ENCODE measurements around the gene COG3.

The COG3 gene

GRCh38 chr13:45446181-45446580 is 18.6 kb upstream of the COG3 start:
- DNase-seq (ENCODE audit: low read depth in 2 of 2) = no peak

DNA sequence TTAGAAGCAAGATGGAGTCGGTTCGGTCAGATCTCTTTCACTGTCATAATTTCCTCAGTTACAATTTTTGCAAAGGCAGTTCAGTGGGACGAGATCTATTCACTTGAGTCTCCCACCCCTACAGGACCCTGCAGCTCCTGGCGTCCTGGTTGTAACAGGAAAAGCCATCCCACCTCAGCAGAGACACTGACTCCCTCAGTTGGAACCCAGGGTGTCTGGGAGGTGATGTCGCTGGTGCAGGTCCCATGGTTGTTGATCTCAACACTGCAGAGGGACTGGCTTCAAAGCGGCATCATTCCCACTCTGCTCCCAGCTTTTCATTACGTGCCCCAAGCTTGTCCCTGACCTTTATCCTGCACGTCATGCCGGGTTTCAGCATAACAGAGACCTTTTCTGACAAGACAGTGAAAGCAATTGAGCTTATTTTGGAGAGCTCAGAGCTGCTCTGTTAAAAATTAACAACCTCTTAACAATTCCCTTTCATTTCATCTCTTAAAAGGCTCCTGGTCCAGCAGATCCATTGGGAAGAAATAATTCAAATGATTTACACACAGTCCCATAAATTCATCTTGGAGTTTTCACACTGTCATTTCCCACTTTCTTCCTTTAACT is 17.6 kb upstream of the COG3 start:
- no peak for DNase-seq (ENCODE audit: low read depth in 2 of 2)

GRCh38 chr13:45448965-45449559 is 15.7 kb upstream of the COG3 start:
- no peak for DNase-seq (ENCODE audit: low read depth in 2 of 2)

DNA sequence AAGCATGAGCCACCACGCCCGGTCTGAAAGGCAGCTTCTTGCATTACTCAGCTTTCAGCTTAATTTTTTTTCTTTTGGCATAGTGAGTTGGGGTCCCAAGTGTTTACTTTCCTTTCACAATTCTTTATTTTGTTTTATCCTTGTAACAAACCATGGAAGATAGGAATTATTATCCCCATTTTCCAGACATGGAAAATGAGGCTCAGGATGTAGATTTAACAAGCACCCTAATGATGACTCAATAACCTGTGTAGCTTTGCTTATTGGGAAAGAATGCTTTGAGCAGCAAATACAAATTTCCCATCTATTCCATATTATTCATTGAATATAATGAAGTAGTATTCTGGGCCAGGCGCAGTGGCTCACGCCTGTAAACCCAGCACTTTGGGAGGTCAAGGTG is 13.5 kb upstream of the COG3 start:
- no peak for DNase-seq (ENCODE audit: low read depth in 2 of 2)

DNA sequence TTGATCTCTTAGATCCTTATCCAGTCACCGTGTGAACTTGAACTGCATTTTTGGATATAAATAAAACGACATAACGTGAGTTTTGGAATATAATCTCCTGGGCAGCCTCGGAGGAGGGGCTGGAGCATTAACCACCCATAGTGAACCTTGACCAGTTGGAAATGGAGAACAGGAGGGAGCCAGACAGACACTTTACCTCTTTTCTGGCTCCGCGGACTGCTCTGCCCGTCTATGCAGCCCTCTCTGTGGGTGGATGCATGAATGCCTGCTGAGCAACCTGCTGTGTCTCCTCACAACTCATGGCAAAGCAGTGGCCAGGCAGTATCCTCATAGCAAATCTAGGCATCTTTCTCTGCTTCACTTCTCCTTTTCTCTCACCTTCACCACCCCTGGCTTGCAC is 10.5 kb upstream of the COG3 start:
- DNase-seq (ENCODE audit: low read depth in 2 of 2) = no peak

DNA sequence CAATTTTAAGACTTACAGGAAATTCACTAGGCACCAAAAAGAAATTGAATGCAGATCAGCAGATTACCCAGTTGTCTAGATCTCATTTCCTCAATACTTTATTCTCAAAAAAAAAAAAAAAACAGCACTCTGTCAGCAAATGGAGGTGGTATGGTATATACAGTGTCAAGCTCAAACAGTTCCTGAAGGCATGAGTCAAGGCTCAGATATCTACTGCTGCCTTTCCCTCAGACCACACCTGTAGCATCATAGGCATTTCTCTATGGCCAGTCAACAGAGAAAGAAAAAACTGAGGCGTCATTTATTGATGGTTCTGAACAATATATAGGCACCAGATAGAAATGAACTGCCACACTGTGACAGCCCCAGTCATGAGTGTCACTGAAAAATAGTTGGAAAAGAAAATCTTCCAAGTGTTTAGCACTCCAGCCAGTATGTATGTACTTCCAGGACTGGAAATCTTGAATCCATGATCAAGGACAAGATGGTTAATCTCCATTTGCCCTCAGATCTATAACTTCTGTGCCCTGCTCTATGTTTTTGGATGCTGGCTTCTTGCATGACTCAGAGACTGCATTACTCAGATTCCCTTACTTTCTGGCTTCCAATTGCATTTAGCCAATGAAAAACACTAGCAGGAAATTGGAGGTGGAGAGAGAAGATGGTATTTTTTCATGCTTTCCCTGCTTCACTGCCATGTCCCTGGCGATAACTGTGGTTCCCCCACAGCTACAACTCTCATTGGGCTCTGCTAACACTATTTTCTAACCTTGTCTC is 8.4 kb upstream of the COG3 start:
- no peak for DNase-seq (ENCODE audit: low read depth in 2 of 2)

DNA sequence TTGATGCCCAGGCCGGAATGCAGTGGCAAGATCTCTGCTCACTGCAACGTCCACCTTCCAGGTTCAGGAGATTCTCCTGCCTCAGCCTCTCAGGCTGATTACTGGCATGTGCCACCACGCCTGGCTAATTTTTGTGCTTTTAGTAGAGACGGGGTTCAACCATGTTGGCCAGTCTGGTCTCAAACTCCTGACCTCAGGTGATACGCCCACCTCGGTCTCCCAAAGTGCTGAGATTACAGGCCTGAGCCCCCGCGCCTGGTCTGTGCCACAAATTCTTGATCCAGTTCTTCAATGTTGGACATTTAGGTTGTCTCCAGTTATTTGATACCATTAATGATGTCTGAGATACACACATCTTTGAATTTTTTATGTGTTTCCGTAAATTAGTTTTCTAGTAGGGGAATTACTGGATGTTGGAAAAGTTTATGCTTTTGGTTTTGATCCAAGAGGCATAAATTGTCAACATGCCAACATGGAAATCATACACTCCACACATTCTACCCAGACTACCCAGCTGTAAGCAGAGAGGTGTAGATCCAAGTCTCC is 525 bp upstream of the COG3 start:
- DNase-seq (ENCODE audit: low read depth in 2 of 2) = no peak

- no peak for DNase-seq (ENCODE audit: low read depth in 2 of 2)
Observed at GRCh38 chr13:45466359-45466758, 1.6 kb downstream of the COG3 start.

- DNase-seq (ENCODE audit: low read depth in 2 of 2) = no peak
Observed at GRCh38 chr13:45468635-45469034, 3.9 kb downstream of the COG3 start.

GRCh38 chr13:45472171-45472705 is 7.5 kb downstream of the COG3 start:
- no peak for DNase-seq (ENCODE audit: low read depth in 2 of 2)

- no peak for DNase-seq (ENCODE audit: low read depth in 2 of 2)
Observed at GRCh38 chr13:45473627-45474026, 8.9 kb downstream of the COG3 start.

DNA sequence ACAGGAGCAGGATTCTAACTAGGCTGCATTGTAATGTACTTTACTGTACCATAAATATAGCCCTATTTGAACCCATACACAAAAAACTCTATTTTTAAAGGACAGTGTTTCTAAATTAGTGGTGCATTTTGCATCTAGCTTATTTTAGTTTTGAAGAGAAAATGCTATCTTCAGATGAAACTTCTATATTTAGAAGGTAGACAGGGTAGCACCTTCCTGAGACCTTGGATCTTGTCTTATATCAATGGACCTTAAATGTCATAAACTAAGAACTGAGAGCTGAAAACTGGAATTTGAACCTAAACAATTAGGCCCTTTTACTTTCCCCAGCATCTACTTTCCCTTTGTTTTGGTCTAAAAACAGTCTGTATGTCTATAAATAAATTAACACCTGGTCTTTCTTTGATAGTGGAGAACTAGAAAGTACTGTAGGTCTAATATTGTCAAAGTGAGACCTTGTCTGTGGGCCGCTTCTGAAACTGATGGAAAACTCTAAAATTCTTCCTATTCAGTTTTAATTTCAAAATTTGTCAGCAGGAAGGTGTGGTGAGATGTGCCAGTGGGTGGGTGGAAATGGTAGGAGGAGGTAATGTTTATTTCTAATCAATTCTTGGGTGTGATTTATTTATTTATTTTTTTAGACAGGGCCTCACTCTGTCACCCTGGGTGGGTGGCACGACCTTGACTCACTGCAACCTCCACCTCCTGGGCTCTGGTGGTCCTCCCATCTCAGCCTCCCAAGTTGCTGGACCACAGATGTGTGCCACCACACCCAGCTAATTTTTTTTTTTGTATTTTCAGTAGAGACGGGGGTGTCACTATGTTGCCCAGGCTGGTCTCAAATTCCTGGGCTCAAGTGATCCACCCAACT is 10.1 kb downstream of the COG3 start:
- no peak for DNase-seq (ENCODE audit: low read depth in 2 of 2)

- no peak for DNase-seq (ENCODE audit: low read depth in 2 of 2)
Observed at GRCh38 chr13:45479661-45480060, 14.9 kb downstream of the COG3 start.

DNA sequence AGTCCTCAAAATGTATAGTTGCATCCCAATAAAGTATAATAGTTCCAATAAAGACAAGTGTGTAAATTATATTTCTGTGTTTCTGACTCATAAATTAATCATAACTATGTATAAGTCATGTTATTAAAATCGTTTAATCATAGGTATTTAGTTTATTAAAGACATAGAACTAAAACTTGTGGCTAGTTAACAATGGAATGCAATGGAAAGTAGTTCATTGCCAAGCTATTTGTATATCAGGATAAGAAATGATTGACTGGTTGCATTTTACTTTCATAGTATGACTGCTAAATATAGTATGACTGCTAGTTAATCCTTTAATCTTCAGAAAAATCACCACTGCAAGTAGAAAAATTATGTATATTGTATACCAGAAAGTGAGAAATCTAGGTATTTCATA is 16.9 kb downstream of the COG3 start:
- no peak for DNase-seq (ENCODE audit: low read depth in 2 of 2)

DNA sequence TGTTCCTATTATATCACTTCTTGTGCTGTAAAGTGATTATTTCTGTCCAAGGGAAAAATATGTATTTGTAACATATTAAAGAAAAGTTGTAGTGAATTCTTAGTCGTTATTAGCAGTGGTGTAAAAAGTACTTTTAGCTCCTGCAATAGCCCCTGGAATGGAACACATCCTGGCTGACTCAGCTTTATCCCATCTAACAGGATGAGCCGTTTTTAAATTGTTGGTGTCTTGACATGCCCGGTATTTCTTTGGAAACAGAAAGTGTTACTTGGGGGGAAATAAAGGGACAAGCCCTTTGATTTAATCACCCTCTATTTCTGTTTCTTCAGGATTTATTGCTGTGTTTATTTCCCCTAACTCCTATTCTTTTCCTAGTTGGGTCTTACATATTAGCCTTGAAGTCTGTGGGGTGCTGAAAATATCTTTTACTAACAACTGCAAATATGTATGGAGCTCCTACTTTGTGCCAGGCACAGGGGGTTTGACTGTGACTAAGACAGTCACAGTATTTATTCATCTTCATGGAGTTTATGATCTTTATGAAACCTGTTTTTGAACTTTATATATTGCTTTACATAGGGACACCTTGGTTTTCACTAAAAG is 17.9 kb downstream of the COG3 start:
- no peak for DNase-seq (ENCODE audit: low read depth in 2 of 2)

DNA sequence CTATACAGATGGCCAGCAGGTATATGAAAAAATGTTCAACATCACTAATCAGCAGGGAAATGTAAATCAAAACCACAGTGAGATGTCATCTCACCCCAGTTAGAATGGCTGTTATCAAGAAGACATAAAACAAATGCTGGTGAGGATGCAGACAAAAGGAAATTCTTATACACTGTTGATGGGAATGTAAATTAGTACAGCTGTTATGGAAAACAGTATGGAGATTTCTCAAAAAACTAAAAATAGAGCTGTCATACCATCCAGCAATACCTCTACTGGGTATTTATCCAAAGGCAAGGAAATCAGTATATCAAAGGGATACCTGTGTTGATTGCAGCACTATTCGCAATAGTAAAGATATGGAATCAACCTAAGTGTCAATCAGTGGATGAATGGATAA is 22.9 kb downstream of the COG3 start:
- DNase-seq (ENCODE audit: low read depth in 2 of 2) = no peak

- no peak for DNase-seq (ENCODE audit: low read depth in 2 of 2)
Observed at GRCh38 chr13:45490068-45490467, 25.3 kb downstream of the COG3 start.

GRCh38 chr13:45492538-45492937 is 27.8 kb downstream of the COG3 start:
- DNase-seq (ENCODE audit: low read depth in 2 of 2) = no peak

DNA sequence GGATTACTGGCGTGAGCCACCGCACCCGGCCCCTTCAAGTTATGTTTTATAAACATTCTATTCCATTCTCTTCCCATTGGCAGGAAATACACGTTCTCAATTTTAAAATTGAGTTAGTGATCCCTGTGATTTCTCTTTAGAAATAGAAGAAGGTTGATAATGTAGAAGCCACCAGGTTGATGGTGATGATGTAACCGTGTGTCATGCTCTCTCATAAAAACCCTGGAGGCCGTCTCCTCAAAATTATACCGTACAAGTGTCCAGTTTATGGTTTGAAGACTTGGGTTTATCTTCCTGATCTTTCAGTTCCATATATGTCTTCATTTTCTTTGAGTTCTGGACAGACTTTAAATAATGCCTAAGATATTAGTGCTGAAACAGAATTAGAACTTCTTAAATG is 32.2 kb downstream of the COG3 start:
- no peak for DNase-seq (ENCODE audit: low read depth in 2 of 2)

DNA sequence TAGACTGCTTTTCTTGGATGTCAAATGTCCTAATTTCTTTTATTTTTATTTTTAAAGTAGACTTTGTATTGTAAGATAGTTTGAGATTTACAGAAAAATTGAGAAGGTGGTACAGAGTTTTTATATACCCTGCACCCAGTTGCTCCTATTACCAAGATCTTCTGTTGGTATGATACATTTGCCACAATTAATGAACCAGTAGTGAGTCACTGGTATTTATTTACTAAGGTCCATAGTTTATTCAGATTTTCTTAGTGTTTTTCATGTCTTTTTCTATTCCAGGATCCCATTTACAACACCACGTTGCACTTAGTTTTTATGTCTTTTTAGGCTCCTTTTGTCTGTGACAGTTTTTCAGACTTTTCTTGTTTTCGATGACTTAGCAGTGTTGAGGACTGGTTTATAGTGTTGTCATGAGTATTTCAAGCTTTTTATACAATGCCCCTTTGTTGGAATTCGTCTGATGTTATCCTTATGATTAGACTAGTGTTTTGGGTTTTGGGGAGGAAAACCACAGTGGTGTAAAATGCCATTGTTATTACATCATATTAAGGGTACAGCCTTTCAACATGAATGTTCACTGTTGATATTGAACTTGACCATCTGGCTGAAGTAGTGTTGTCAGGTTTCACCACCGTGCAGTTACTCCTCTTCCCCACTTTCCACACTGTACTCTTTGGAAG is 35.9 kb downstream of the COG3 start:
- no peak for DNase-seq (ENCODE audit: low read depth in 2 of 2)

DNA sequence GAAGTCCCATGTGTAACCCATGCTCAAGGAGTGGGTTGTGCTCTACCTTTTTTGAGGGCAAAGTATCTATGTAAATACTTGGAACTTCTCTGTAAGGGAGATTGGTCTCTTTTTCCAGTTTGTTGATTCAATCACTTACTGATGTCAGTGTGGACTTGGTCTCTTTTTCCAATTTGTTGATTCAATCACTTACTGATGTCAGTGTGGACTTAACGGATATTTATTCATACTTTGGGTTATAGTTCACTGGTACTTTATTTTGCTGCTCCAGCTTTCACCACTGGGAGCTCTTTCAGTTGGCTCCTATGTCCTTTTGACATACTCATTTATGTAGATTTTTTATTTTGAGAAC is 36.4 kb downstream of the COG3 start:
- DNase-seq (ENCODE audit: low read depth in 2 of 2) = no peak

All from activated CD4-positive, alpha-beta T cell treated with anti-CD3 and anti-CD28 coated beads for 24 hours (primary cell).